ENCODE measurements around the gene SLAMF8.

GRCh38 chr1:159847231-159847630 lies 20.6 kb downstream of the SLAMF8 start:
- no peak for TF ChIP-seq CTCF (IDR thresholded peaks at IDR 0.05)
- TF ChIP-seq POLR2A (IDR thresholded peaks at IDR 0.05), result no peak

Data from esophagus squamous epithelium (tissue), 4 donors.